Measurements from ENCODE around the gene PCED1B.

PCED1B gene

GRCh38 chr12:47123730-47124129 is 44.3 kb downstream of the PCED1B start:
- no peak for DNase-seq

- no peak for DNase-seq
These were observed 45.0 kb downstream of the PCED1B start for GRCh38 chr12:47124451-47124850.

GRCh38 chr12:47126246-47126645 is 46.8 kb downstream of the PCED1B start:
- DNase-seq, result no peak

- DNase-seq, result no peak
These were observed 51.6 kb downstream of the PCED1B start for GRCh38 chr12:47131011-47131410.

GRCh38 chr12:47134005-47134404 is 54.6 kb downstream of the PCED1B start:
- DNase-seq, result no peak

GRCh38 chr12:47135578-47135977 is 56.2 kb downstream of the PCED1B start:
- DNase-seq, result no peak

GRCh38 chr12:47139000-47139681 is 59.7 kb downstream of the PCED1B start:
- peak; percentile 30 for DNase-seq

- DNase-seq, result no peak
These were observed 62.0 kb downstream of the PCED1B start for GRCh38 chr12:47141459-47141858.

- no peak for DNase-seq
These were observed 65.3 kb downstream of the PCED1B start for GRCh38 chr12:47144769-47145168.

- no peak for DNase-seq
These were observed 65.8 kb downstream of the PCED1B start for GRCh38 chr12:47145188-47145587.

- no peak for DNase-seq
These were observed 68.3 kb downstream of the PCED1B start for GRCh38 chr12:47147739-47148138.

GRCh38 chr12:47149146-47149545 is 69.7 kb downstream of the PCED1B start:
- DNase-seq, result no peak

GRCh38 chr12:47152095-47152494 is 72.7 kb downstream of the PCED1B start:
- DNase-seq, result no peak

GRCh38 chr12:47155457-47156166 is 76.2 kb downstream of the PCED1B start:
- no peak for DNase-seq

GRCh38 chr12:47156167-47156736 is 76.8 kb downstream of the PCED1B start:
- DNase-seq, result no peak

GRCh38 chr12:47158792-47159191 is 79.4 kb downstream of the PCED1B start:
- no peak for DNase-seq

- no peak for DNase-seq
These were observed 79.9 kb downstream of the PCED1B start for GRCh38 chr12:47159348-47159747.

- DNase-seq, result no peak
These were observed 81.2 kb downstream of the PCED1B start for GRCh38 chr12:47160316-47161244.

GRCh38 chr12:47164116-47164515 is 84.7 kb downstream of the PCED1B start:
- no peak for DNase-seq

GRCh38 chr12:47164724-47165439 is 85.5 kb downstream of the PCED1B start:
- DNase-seq, result no peak

- no peak for DNase-seq
These were observed 86.5 kb downstream of the PCED1B start for GRCh38 chr12:47165934-47166333.

GRCh38 chr12:47166365-47166764 is 86.9 kb downstream of the PCED1B start:
- DNase-seq, result no peak
